ENCODE results near the gene CLTC.

The CLTC gene

DNA sequence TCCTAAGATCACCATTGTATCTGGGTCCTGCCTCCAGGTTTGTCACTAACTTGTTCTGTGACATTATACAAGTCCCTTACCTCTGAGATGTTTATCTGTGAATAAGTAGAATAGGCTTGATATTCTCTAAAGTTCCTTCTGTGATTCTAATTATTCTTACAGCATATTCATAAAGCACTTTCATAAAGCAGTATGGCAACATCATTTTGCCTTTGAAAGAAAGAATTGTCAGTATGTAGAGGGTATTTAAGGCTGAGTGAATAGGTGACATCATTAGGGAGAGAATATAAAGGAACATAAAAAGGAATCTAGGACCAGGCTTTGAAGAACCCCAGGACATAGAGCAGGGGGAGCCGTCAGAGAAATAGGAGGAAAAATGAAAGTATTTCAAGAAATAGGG, 103.3 kb downstream of the CLTC start:
- in situ Hi-C loops (cut with MboI; ENCODE audit: low sequenced_read_pairs): no loop called here

GRCh38 chr17:59723607-59724006, 103.9 kb downstream of the CLTC start:
- in situ Hi-C loops (cut with MboI; ENCODE audit: low sequenced_read_pairs): no loop called here

DNA sequence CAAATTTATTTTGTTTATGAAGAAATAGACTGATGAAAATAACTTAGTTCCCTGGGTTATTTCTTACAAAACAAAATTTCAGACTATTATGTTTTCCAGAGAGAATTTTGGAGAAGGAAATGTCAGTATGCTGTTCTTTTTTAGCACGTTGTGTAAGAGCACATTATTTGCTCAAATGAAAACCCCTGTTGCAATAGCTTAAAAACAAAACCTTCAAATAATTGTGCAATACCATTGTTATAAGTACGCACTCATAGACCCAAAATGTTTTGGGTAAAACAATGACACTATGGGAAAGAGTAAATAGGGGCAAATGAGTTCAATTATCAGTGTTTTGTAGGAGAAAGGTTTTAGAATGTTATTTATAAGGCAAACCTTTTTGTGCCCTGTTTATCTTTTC, 106.0 kb downstream of the CLTC start:
- in situ Hi-C loops (cut with MboI; ENCODE audit: low sequenced_read_pairs): loop anchor here (25.0 kb wide), 1 partner anchor 387 kb away; no protein-coding TSS in a partner anchor

DNA sequence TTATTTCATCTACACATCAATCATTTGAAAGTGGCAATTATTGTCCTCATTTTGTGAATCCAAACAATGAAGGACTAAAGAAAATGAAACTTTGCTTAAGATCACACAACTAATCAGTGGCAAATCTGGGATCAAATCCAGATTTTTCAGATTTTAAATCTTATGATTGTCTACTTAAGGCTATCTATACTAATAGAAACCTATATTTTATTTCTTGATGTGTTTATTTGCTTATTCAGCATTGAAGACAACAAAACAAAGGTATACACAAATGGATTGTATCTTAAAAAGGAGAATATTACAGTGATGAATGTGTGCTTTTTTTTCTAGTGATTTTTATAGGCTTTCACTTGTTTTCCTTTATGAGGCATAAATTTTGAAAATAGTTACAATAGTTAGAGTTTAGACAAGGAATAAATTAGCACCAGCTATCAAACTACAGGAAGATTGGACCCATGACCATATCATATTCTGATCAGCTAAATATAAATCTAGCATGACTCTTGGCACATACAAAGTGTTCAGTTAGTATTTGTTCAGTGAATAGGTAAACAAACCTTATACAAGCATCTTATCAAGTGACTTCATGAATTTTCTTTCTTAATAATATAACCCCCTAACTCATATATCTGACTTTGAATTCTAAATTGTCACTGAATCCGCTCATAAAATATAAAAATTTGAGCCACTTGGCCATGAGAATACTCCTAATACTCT, 108.3 kb downstream of the CLTC start:
- in situ Hi-C loops (cut with MboI; ENCODE audit: low sequenced_read_pairs): loop anchor here (25.0 kb wide), 1 partner anchor 384 kb away; no protein-coding TSS in a partner anchor

- in situ Hi-C loops (cut with MboI; ENCODE audit: low sequenced_read_pairs): loop anchor here (25.0 kb wide), 1 partner anchor 382 kb away; no protein-coding TSS in a partner anchor
Measured at GRCh38 chr17:59730268-59730834, 110.7 kb downstream of the CLTC start.

DNA sequence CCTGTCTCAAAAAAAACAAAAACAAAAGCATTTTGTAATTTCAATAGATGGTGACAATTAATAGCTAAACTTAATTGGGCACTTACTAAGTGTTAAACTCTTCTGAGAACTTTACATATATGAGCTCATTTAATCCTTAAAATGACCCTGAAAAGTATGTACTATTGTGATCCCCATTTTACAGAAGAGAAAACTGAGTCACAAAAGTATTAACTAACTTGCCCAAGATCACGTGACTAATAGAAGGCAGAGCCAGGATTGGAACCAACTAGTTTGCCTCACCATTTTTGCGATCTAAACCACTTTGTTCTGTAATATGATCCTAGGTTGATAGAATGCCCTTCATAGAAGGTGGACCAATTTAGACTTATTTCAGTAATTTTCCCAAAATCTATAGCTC, 114.0 kb downstream of the CLTC start:
- in situ Hi-C loops (cut with MboI; ENCODE audit: low sequenced_read_pairs): loop anchor here (25.0 kb wide), 1 partner anchor 379 kb away; no protein-coding TSS in a partner anchor

- in situ Hi-C loops (cut with MboI; ENCODE audit: low sequenced_read_pairs): loop anchor here (25.0 kb wide), 1 partner anchor 378 kb away; no protein-coding TSS in a partner anchor
Measured at GRCh38 chr17:59734226-59734625, 114.5 kb downstream of the CLTC start.

DNA sequence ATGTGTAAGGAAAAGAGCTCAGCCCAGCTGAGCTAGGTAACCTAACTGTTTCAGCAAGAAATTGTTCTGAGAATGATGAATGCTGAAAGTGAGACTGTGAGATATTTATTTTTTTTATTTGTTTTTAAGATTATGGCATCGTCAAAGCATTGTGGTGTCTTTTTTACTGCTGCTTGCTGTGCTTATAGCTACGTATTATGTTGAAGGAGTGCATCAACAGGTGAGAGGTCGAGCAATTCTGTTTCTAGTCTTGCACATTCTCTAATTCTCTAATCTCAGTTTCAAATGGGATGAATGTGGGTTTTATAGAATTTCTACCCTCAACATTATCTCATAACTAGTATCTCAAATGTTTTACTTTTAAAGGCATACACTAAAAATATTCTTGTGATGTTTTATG, 117.6 kb downstream of the CLTC start:
- in situ Hi-C loops (cut with MboI; ENCODE audit: low sequenced_read_pairs): loop anchor here (25.0 kb wide), 1 partner anchor 375 kb away; no protein-coding TSS in a partner anchor

DNA sequence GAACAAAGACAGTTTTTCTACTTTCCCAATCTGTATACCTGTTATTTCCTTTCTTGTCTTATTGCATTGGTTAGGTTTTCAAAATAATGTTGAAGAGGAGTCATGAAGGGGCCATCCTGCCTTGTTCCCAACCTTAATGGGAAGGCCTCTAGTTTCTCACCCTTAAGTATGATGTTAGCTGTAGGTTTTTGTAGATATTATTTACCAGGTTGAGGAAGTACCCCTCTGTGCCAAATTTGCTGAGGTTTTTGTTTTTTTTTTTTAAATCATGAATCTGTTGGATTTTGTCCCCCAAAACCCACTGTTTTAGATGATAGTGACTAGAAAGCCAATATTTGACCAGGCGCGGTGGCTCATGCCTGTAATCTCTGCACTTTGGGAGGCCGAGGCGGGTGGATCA, 124.1 kb downstream of the CLTC start:
- in situ Hi-C loops (cut with MboI; ENCODE audit: low sequenced_read_pairs): loop anchor here (25.0 kb wide), 1 partner anchor 368 kb away; no protein-coding TSS in a partner anchor

DNA sequence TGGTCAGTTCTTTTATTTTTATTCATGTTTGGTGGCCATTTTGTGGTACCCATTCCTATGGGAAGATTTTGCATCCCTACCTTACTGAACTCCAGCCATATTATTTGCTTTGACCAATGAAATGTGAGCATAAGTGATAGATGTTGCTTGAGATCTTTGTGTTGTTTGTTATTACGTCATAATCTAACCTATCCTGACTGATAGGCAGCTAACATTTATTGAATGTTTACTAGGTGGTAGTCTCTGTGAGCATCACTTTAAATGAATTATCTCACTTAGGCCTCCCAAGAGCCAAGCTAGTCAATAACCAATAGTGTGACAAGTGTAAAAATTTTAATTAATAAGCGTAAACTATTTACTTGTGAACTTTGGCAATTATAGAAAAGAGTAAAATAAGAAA, 125.3 kb downstream of the CLTC start:
- in situ Hi-C loops (cut with MboI; ENCODE audit: low sequenced_read_pairs): loop anchor here (5.0 to 25.0 kb wide), 2 partner anchors 117 to 367 kb away; no protein-coding TSS in a partner anchor

Measured in HL-60/S4 (cell line).